ENCODE results near the gene CDON. TPM values are rescaled to one million over a fixed set of nuclear protein-coding genes. Genes with fewer than 3 reads are reported as not detected.

Gene CDON
- total RNA-seq, 2 experiments from 2014 or later = 3.6 to 4.1 TPM

DNA sequence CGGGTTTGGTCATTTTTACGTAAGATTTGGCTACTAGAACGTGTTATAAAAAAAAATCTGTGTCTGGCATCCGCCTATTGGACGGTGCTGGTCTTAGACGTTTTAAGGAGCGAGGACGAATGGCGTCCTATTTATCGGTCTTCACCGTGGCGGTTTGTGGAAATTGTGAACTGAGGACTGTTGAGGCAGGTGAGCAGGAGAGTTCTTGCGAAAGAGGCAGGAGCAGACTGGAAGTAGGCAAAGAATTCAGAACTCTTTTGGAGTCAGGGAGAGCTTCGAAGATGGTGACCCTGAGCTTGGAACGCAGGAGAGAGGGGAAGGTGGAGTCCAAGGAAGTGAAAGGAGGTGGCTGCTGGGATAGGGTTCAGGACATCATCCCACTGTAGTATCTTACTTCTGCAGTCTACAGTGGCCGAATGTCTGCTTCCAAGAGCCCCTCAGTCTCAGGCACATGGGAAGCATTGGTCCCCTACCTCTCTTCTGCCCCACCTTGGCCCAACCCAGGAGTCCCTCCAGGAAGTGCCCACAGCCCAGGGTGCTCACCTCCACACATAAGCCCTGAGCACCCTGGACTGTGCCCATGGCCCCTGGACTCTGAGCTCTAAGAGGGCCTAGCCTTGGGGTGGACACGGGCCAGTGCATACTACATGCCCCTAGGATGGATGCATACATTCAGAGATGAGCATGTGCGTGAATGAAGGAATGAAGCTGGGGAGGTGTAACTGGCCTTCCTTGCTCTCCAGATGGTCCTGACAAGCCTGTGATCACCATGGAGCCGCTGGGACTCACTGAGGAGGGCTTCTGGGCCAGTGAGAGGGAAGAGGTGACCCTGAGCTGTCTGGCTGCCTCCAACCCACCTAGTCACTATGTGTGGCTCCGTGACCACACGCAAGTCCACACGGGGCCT lies 113.1 kb downstream of the CDON start:
- H3K27me3 Mint-ChIP-seq (ENCODE audit: low read depth) = peaks cover 3% of the 10 kb centered on the region
- H3K4me3 Mint-ChIP-seq = no peak overlapping the region
- DNase-seq (peak; percentile 10), ATAC-seq (no peak)
- CTCF ChIA-PET = no interaction called here
- POLR2A ChIA-PET = no interaction called here
- H3K27ac Mint-ChIP-seq = no peak overlapping the region
- no peaks in the 10 kb centered on the region for H3K36me3 Mint-ChIP-seq (ENCODE audit: low read depth)
- no peaks in the 10 kb centered on the region for H3K4me1 Mint-ChIP-seq (ENCODE audit: low read depth)
- no peaks in the 10 kb centered on the region for H3K9me3 Mint-ChIP-seq (ENCODE audit: insufficient read depth)

DNA sequence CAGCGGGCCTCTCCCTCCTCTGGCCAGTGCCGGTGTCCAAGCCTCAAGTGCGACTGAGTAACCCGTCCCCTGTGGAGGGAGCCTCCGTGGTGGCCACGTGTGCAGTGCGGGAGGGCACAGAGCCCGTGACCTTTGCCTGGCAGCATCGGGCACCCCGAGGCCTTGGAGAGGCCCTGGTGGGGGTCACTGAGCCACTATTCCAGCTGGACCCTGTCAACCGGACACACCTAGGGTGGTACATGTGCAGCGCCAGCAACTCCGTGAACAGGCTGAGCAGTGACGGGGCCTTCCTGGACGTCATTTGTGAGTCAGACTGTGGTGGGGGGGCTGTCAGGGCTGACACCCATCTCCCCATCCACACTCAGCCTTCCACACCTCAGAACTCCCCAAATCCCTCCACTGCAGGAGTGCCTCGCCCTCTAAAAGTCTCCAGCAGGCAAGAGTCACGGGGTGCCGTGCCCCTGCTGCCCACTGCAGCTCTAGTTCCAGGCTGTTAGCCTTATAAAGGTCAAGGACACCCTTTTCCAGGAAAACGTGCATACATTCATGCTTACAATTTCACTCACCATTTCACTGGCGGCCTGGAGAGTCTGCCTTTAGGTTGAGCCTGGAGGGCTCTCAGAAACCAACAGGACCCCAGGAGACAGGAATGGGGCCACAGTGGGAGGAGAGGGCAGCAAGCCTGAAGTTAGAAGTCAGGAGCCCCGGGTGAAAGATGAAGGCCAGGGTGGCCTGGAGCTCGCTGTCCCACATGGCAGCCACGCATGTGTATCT lies 114.2 kb downstream of the CDON start:
- ChIA-PET CTCF (no interaction called here), POLR2A (no interaction called here)
- Mint-ChIP-seq H3K4me1 (ENCODE audit: low read depth) (no peaks in the 10 kb centered on the region), H3K27me3 (ENCODE audit: low read depth) (peaks cover 3% of the 10 kb centered on the region), H3K36me3 (ENCODE audit: low read depth) (no peaks in the 10 kb centered on the region), H3K9me3 (ENCODE audit: insufficient read depth) (no peaks in the 10 kb centered on the region), H3K27ac (no peak overlapping the region), H3K4me3 (no peak overlapping the region)
- DNase-seq (no peak), ATAC-seq (no peak)

DNA sequence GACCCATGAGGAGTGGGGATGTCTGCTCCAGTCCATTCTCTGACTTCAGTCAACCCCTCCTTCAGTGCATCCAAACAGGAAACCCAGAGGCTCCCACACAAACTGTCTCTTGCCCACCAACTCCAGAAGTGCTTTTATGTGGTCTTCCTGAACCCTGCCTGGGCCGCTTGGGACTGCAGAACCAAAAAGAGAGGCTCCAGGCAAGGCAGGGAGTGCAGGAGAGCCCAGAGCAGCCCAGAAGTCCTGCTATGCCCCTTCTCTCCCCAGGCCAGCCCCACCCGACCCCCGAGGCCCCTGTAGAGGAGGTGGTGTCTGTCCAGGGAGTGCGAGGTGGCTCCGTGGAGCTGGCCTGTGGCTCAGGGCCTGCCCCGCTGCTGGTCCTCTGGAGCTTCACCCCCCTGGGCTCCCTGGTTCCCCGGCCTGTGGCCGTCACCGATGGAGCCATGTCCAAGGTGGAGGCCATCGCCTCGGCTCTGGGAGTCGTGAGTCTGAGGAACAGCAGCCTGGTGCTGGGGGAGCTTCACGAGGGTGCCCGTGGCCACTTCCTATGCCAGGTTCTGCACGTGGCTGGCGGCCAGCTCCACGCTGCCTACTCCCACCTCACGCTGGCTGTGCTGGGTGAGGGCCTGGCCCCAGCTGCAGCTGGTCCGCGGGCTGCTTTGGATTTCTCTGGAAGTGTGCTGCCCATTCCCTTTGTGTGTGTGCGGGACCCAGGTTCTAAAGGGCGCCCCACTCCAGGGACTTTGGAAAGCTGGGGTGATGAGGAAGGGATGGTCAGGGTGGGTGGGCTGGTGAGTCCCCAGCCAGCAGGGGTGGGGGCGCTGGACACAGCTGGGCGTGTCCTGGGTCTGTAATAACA lies 115.0 kb downstream of the CDON start:
- CTCF ChIA-PET = no interaction called here
- no peak for DNase-seq
- H3K27ac Mint-ChIP-seq = no peak overlapping the region

DNA sequence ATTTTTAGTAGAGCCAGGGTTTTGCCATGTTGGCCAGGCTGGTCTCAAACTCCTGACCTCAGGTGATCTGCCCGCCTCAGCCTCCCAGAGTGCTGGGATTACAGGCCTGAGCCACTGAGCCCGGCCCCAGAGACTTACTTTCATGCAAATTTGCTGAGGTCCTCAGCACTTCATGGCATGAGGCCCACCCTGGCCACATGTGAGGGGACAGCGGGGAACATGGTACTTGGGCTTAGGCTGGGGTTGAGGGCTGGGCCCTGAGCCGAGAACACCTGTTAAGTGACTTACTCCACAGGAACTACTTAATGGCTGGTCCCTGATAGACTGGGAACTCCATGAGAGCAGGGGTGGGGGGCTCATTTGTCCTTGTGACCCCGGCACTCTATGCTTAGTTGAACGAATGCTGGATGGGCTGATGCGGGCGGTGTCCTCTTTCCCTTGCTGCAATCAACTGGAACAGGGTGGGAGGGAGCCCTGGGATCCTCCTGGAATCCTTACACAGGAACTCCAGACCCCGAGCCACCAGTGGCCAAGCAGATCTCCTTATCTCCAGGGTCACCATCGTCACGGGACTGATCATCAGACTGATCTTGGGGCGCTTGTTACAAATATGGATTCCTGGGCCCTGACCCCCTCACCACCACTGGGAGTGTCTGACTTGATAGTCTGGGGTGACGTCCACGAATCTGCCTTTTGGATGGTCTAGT lies 115.8 kb downstream of the CDON start:
- Mint-ChIP-seq H3K27me3 (ENCODE audit: low read depth) (peaks cover 5% of the 10 kb centered on the region), H3K27ac (no peak overlapping the region), H3K4me1 (ENCODE audit: low read depth) (peaks cover 2% of the 10 kb centered on the region), H3K36me3 (ENCODE audit: low read depth) (no peaks in the 10 kb centered on the region), H3K9me3 (ENCODE audit: insufficient read depth) (no peaks in the 10 kb centered on the region), H3K4me3 (no peak overlapping the region)
- ChIA-PET POLR2A (no interaction called here), CTCF (no interaction called here)
- DNase-seq (no peak), ATAC-seq (no peak)

More for the DNA sequence above, 115.0 kb downstream of the CDON start:
- POLR2A ChIA-PET = no interaction called here
- Mint-ChIP-seq H3K4me1 (ENCODE audit: low read depth) (no peaks in the 10 kb centered on the region), H3K36me3 (ENCODE audit: low read depth) (no peaks in the 10 kb centered on the region), H3K4me3 (no peak overlapping the region), H3K27me3 (ENCODE audit: low read depth) (peaks cover 3% of the 10 kb centered on the region), H3K9me3 (ENCODE audit: insufficient read depth) (no peaks in the 10 kb centered on the region)
- no peak for ATAC-seq

DNA sequence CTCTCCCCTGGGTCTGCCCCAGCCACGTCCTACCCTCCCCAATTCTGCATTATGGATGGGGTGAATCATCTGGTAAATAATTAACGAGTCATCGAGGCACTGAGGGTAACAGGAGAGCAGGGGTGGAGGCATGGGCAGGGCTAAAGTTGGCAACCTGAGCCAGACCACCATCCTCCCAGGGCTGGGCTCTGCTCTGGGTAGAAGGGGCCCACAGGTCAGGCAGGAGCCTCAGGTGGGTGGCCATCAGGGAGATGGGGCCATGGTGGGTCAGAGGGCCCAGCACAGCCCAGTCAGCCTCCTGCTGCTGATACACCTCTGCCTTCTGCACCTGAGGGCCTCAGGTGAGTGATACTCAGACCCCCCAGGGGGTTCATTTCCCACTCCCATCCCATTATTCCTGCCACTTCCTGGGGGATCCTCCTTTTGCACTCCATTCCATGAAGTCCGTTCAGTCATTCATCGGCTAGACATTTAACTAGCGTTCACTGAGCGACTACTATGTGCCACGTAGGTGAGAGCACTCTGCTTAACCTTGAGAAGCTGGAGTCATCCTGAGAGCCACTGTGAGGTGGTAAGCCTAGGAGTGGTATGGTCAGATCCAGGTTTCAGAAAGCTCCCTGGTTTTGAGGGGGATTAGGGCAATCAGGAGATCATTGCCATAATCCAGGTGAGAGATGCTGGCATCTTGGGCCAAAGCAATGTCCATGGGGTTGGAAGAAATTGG lies 116.7 kb downstream of the CDON start, which contains the start of gene VSIG10L2:
TSS of gene VSIG10L2 (plus strand) at position 248 of the 724 bp plus-strand sequence. CDS start at position 260, 12 bp downstream.
- H3K4me3 Mint-ChIP-seq = no peak within 1 kb of the TSS
- ChIA-PET CTCF (interaction anchor here (2.0 kb wide), 1 partner anchor 248 kb away, joined by 5 read pairs; no protein-coding TSS in a partner anchor), POLR2A (no interaction called here)
- peaks cover 2% of the 10 kb centered on the region for H3K27me3 Mint-ChIP-seq (ENCODE audit: low read depth)
- peaks cover 2% of the 10 kb centered on the region for H3K4me1 Mint-ChIP-seq (ENCODE audit: low read depth)
- no peaks in the 10 kb centered on the region for H3K9me3 Mint-ChIP-seq (ENCODE audit: insufficient read depth)
- H3K27ac Mint-ChIP-seq = no peak within 1 kb of the TSS
- ATAC-seq = no peak
- H3K36me3 Mint-ChIP-seq (ENCODE audit: low read depth) = no peaks in the 10 kb centered on the region
- no peak for DNase-seq

DNA sequence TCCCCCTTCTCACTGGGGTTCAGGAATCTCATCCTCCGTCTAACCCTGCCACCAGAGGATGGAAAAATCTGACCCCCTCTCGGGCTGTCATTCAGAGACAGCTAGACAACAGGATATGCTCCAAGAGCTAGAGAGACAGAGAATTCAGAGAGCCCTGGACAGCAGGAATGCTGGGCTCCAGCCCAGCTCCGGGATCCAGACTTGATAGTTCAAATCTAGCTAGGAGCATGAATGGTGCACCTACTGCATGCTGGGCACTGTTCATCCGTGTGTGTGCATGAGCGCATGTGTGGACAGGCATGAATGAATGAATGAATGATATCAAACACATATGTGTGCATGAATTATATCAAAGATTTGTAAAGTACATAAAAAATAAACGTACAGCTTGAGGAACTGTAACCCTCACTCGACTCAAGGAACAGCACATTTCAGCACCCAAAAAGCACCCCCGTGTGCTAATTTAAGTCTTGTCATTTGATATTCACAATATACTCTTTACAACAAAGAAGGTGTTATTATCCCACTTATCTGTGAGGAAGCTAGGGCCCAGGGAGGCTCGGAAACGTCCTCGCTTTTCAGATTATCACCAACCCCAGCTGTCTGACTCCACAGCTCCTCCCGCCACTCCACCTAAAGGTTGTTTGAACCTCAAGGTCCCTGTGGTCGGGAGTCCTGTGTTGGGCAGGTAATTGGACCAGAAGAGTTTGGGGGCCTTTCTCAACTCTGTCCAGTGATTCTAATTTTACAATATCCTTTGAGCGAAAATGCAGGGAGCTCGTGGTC lies 117.5 kb downstream of the CDON start:
- Mint-ChIP-seq H3K4me1 (ENCODE audit: low read depth) (peaks cover 2% of the 10 kb centered on the region), H3K27me3 (ENCODE audit: low read depth) (peaks cover 2% of the 10 kb centered on the region), H3K36me3 (ENCODE audit: low read depth) (no peaks in the 10 kb centered on the region), H3K4me3 (no peak overlapping the region), H3K9me3 (ENCODE audit: insufficient read depth) (no peaks in the 10 kb centered on the region), H3K27ac (no peak overlapping the region)
- CTCF ChIA-PET = interaction anchor here (1.2 to 2.0 kb wide), 2 partner anchors 10 to 248 kb away, joined by 3 to 5 read pairs; no protein-coding TSS in a partner anchor
- DNase-seq (no peak), ATAC-seq (no peak)
- POLR2A ChIA-PET = no interaction called here

DNA sequence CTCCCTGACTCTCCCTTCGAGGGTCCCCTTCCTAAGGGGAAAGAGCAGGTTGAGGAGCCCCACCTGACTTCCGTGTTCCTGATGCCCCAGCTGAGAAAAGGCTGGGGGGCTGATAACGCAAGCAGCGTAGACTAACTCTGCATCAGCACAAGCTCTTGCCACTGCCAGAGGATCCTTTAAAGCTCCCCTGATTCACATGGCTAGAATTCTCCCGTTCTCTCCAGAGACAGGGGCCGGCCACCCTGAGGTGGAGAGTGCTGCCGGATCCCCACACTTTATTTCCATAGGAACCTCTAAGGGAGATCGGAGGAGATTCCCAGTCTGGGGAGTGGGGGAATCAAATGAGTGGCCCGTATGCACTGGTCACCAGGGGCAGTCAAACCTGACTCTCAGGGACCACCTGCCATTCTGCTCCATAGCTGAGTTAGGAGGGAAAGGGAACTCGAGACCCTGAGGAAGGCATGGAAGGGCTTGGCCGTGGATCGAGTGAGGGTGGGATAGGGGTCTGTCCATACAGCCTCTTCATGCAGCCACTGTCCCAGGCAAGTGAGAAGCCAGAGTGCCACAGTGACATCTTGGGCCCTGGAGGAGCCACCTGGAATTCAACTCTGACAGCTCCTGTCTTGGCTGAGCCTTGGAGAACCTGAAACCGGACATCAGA lies 118.2 kb downstream of the CDON start:
- Mint-ChIP-seq H3K36me3 (ENCODE audit: low read depth) (no peaks in the 10 kb centered on the region), H3K27me3 (ENCODE audit: low read depth) (peaks cover 2% of the 10 kb centered on the region), H3K4me3 (no peak overlapping the region), H3K9me3 (ENCODE audit: insufficient read depth) (no peaks in the 10 kb centered on the region), H3K4me1 (ENCODE audit: low read depth) (peaks cover 2% of the 10 kb centered on the region), H3K27ac (no peak overlapping the region)
- CTCF ChIA-PET = interaction anchor here (1.2 to 2.0 kb wide), 2 partner anchors 10 to 249 kb away, joined by 3 to 5 read pairs; no protein-coding TSS in a partner anchor
- ATAC-seq (no peak), DNase-seq (no peak)
- POLR2A ChIA-PET = no interaction called here

DNA sequence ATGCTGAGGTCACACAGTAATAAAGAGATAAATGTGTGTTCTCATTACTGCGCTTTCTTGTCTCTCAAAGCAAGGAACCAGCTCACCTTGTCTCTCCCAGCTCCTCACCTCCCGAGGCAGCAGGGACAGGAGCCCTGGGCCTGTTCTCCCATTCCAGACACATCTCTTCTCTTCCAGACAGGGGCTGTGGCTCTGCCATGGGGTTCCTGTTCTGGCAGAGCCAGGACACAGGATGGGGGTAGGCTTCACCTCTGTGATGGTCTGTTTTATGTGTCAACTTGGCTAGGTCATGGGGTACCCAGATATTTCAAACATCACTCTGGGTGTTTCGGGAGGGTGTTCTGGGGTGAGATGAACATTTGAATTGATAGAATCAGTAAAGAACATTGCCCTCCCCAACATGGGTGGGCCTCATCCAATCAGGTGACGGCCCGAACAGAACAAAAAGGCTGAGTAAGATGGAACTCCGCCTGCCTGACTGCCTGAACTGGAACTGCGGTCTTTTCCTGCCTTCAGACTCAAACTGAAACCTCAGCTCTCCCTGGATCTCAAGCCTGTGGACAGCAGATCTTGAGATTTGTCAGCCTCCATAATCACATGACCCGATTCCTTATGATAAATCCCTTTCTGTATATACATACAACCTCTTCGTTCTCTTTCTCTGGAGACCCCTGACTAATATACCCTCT lies 118.9 kb downstream of the CDON start:
- POLR2A ChIA-PET = no interaction called here
- H3K27me3 Mint-ChIP-seq (ENCODE audit: low read depth) = peaks cover 2% of the 10 kb centered on the region
- no peak for ATAC-seq

DNA sequence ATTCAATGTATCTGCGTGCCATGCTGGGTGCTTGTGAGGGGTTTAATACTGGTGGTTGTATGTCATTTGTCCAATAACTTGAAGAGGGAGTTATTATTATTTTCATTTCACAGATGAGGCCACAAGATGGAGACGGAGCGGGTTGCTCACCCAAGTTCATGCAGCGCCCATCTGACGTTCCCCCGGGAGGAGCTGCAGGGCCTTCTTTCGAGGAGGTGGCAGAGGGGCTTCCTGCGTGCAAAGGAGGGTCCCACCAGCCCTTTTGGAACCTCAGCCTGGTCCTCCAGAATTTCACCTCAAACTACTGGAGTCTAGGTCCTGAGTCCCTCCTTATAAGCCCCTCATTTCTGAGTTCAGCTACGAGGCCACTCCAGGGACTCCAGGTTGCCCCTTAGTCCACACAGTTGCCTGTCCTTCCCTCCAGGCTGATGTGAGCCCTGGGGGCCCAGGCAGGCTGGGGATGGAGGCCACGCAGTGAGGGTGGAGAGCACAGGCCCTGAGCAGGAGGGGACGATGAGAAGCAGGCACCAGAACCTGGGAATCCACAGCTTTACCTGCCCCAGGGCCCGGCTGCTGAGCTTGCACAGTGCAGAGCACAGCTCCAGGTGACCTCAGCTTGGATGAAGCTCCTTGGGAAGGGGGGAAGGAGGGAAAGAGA lies 119.8 kb downstream of the CDON start:
- ATAC-seq = no peak
- no peak overlapping the region for H3K27ac Mint-ChIP-seq
- H3K36me3 Mint-ChIP-seq (ENCODE audit: low read depth) = peaks cover 3% of the 10 kb centered on the region
- H3K4me3 Mint-ChIP-seq = no peak overlapping the region
- peaks cover 14% of the 10 kb centered on the region for H3K4me1 Mint-ChIP-seq (ENCODE audit: low read depth)
- no peaks in the 10 kb centered on the region for H3K9me3 Mint-ChIP-seq (ENCODE audit: insufficient read depth)
- DNase-seq = no peak
- ChIA-PET CTCF (interaction anchor here (1.1 to 4.1 kb wide), 6 partner anchors 11 to 255 kb away, joined by 3 to 32 read pairs (median 4); no protein-coding TSS in a partner anchor), POLR2A (no interaction called here)
- peaks cover 2% of the 10 kb centered on the region for H3K27me3 Mint-ChIP-seq (ENCODE audit: low read depth)

More for the DNA sequence above, 118.9 kb downstream of the CDON start:
- Mint-ChIP-seq H3K36me3 (ENCODE audit: low read depth) (peaks cover 2% of the 10 kb centered on the region), H3K27ac (no peak overlapping the region), H3K9me3 (ENCODE audit: insufficient read depth) (no peaks in the 10 kb centered on the region), H3K4me3 (no peak overlapping the region), H3K4me1 (ENCODE audit: low read depth) (peaks cover 5% of the 10 kb centered on the region)
- no peak for DNase-seq
- CTCF ChIA-PET = interaction anchor here (1.1 to 4.1 kb wide), 5 partner anchors 9 to 254 kb away, joined by 3 to 32 read pairs (median 5); no protein-coding TSS in a partner anchor

Measured in activated CD8-positive, alpha-beta T cell treated with anti-CD3 and anti-CD28 coated beads, Interleukin-2, amount 10 ng/mL, durations not matched to agents 7 days and 5 days (primary cell).